HS-27A (cell line): ENCODE results near the gene EFHD2.
"Not testable (repeated sequence)": the region's sequence is repeated elsewhere in the genome, so short reads cannot be mapped to it uniquely, and the experiment has no call there.

Experiments
- DNase-seq: peaks from one replicate; pipeline ENCODE4 v3.0.0-alpha.2; 2012; ENCODE audit warnings: low read depth, missing footprints

EFHD2 gene

GRCh38 chr1:15388201-15388880 is 21.3 kb upstream of the EFHD2 start:
- no peak for DNase-seq

DNA sequence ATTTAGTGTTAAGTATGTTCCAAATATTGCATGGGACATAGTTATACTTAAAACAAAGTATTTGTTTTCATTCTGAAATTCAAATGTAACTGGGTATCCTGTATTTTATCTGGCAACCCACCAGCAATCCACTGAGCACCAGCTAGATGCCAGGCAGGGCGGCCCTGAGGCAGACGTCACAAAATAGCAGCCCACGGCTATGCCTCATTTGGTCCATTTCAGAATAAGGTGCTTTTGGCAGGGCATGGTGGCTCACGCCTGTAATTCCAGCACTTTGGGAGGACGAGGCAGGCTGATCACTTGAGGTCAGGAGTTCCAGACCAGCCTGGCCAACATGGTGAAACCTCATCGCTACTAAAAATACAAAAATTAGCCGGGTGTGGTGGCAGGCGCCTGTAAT is 19.9 kb upstream of the EFHD2 start:
- DNase-seq = not testable (repeated sequence)

- DNase-seq = no peak
These were observed 19.0 kb upstream of the EFHD2 start for GRCh38 chr1:15390667-15391066.

DNA sequence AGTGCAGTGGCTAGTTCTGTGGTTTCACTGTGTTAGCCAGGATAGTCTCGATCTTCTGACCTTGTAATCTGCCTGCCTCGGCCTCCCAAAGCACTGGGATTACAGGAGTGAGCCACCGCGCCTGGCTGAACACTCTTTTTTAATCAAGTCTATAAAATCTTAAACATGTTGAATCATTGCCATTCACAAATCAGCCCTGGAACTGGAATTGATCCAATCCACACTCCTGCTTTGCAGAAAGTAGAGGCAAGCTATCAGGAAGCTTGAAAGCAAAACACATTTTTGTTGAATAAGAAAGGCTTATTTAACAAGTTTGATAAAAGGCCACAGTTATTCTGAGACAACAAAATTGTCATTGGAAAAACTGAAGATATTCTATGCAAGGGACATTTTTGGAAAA is 18.3 kb upstream of the EFHD2 start:
- no peak for DNase-seq

DNA sequence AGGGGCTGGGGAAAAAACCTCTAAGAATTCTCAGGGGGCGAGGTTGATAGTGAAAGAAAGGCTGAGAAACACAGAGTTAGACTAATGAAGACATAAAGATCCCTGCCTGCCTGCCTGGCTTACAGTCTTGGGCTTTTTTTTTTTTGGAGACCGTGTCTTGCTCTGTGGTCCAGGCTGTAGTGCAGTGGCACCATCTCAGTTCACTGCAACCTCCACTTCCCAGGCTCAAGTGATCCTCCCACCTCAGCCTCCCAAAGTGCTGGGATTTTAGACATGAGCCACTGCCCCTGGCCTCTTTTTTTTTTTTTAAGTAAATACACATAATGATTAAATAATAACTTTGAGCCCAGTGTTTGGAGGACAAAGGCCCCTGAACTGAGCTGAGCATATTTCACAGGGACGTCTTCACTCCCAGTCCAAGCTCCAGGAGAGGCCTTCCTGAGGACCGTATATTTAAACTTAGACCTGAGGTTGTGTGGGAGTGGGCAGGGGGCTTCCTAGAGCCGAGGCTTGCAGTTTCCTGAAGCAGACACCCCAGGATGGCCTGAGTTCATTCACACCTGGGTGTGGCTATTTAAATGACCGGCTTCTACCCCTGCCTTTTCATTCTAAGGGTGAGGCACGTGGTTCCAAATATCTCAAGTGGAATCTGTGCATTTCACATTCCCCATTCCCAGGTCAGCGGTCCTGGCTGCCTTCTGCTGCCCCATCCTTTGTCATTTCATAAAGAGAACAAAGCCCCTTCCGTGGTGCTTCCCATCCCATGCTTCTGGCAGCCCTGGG is 16.0 kb upstream of the EFHD2 start:
- no peak for DNase-seq

DNA sequence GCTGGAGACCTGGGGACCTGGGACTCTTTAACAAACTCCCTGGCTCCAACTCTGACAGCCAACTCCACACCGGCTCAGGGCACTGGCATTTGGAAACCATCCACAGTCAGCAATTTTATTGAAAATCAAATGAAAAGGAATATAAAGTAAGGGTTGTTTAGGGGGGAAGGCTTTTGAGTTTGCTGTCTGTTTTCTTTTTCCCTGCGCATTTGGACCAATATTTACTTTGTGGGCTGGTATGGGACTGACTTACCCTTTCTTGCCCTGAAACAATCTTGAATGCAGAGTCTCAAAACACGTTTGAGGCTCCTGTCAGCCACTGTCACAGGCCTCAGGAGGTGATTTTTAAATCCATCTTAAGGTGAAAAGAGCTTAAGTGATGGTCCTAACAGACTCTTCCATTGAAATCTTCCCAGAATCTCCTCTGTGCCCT is 15.4 kb upstream of the EFHD2 start:
- no peak for DNase-seq

DNA sequence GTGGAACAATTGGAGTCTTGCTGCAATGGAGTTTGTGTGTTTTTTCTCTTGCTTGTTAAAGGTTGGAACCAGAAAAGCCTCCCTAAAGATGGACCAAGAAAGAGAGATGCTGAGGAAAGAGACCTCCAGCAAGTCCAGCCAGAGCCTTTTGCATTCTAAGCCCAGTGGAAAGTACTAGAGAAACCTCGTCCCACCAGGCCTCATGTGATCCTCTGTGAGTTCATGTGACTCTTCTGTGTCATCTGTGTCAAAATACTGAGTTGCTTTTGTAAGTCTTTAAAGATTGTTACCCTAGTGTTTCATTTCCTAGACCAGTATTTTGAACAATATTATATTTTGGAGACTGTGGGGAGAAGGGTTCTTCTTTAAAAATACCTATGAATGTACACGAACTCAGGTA is 12.5 kb upstream of the EFHD2 start:
- no peak for DNase-seq

GRCh38 chr1:15399710-15400109 is 10.0 kb upstream of the EFHD2 start:
- no peak for DNase-seq

DNA sequence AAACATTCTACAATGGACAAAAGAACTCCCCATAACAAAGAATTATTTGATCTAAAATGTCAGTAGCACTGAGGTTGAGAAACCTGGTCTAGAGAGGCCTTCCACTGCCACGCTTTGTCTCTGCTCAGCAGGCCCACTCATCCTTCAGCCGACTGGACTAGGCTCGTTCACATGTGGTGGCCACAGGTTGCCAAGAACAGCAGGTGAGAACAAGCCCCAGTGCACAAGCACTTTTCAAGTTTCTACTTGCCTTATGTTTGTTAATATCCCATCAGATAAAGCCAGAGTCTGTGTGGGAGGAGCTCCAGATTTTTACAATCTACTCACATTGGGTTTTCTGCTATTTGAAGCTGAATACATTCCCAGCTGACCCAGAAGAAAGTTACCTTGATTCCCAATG is 9.1 kb upstream of the EFHD2 start:
- no peak for DNase-seq

GRCh38 chr1:15401391-15402055 is 8.2 kb upstream of the EFHD2 start:
- no peak for DNase-seq

GRCh38 chr1:15402809-15403450 is 6.8 kb upstream of the EFHD2 start:
- no peak for DNase-seq

DNA sequence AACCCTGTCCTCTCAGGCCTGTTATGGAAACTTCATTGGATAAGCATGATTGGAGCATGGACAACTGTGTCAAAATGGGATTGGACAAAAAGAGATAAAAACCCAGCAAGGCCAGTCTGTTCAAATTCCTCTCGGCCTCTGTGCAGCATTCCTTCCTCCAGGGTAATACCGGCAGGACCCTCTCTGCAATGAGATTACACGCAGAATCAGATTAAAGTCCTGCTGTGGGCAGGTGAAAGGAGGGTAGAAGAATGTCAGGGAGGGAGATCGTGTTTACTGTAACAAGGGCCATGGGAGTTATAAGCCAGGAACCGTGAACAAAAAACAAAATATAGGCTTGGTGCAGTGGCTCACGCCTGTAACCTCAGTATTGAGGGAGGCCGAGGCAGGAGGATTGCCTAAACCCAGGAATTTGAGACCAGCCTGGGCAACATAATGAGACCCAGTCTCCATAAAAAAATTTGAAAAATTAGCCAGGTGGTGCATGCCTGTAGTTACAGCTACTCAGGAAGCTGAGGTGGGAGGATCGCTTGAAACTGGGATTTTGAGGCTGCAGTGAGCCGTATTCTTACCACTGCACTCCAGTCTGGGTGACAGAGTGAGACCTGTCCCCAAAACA is 5.6 kb upstream of the EFHD2 start:
- DNase-seq = no peak

- no peak for DNase-seq
These were observed 4.4 kb upstream of the EFHD2 start for GRCh38 chr1:15405106-15405850.

GRCh38 chr1:15406614-15407559 is 2.8 kb upstream of the EFHD2 start:
- no peak for DNase-seq

GRCh38 chr1:15407580-15407979 is 2.1 kb upstream of the EFHD2 start:
- DNase-seq = no peak

- no peak for DNase-seq
These were observed 749 bp upstream of the EFHD2 start for GRCh38 chr1:15408890-15409387.

- DNase-seq = no peak
These were observed 665 bp downstream of the EFHD2 start for GRCh38 chr1:15410223-15410883.

DNA sequence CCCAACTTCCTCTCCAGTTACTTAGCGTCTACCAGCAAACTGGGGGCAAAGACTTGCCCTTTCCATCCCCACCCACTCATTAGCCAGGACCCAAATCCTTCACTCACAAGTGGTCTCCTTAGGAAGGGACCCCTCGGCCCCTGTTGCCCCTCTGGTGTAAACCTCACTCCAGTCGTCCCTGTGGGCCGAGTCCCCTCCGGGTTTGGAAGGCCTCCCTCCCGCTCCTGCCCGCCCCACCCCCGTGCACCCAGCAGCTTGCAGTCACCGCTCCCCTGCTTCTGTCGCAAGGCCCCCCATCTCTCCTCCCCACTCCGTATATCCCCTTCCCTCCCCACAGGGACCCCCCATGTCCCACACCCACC is 1.2 kb downstream of the EFHD2 start:
- no peak for DNase-seq

DNA sequence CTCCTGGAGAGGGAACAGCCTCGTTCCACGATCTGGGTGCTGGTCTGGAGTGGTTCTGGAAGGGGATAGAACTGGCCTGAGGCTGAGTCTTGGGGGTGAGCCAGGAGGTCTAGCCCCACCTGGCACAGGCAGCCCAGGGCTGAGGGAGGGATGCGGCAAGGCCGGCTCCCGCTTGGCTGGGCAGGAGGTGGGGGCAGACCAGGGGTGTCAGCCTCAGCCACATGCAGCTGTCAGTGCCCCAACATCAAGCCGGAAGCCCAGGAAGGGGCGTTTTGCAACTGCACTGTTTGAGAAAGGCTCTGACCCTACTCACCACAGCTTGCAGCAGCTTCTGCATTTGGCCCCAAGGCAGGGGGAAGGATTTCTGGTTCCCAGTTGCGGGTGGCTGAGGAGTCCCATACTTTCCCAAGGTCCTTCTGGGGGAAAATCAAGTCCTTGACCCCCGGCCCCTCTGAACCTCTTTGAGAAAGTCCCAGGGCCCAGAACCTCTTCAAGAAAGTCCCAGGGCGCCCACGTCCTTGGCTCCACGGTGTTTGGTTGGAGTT is 2.0 kb downstream of the EFHD2 start:
- no peak for DNase-seq
